K562 (cell line): ENCODE measurements around the gene TENM4. TPM values are rescaled to one million over a fixed set of nuclear protein-coding genes. Genes with fewer than 3 reads are reported as not detected.

Experiments
- ATAC-seq: fragments of 200-7000 bp; cut with Tn5 transposase; 3 replicates; pipeline ENCODE4 v1.9.1; 2020; ENCODE audit warnings: moderate library complexity
- BruUV-seq: library from RNA; stranded (reverse); fragments of 400-500 nt; replicated peaks from 2 replicates; lab custom pipeline; 2021; lab: Mats Ljungman, UMichigan
- CTCF ChIA-PET: fragments of 300-600 bp; formaldehyde crosslinking; extraction: SDS; loops from one replicate; lab custom pipeline; 2021; ENCODE audit warnings: low intra/inter-chr PET ratio; lab: Yijun Ruan, JAX
- POLR2A ChIA-PET: fragments of 300-600, 350-650 bp; sonication (Branson Sonifier 250); formaldehyde crosslinking; extraction: SDS; loops from one replicate; lab custom pipeline; 2021; ENCODE audit warnings: antibody characterized with exemption, inconsistent platforms; lab: Yijun Ruan, JAX
- DNase-seq, 4 experiments: peaks; one replicate each; pipeline versions ENCODE4 v3.0.0 to v3.0.0-alpha.2; 2011 to 2018; ENCODE audit warnings: low spot score in 3 of 4, mixed read lengths in 3 of 4; ENCODE audit errors: extremely low read depth in 1 of 4
- FAIRE-seq: peaks from 2 replicates; lab custom pipeline; 2011; peaks lifted over from hg19 to GRCh38; lab: Jason Lieb, UNC
- H2AFZ ChIP-seq: 2 replicates; pipeline ENCODE4 v1.6.0; 2011; ENCODE audit warnings: low read depth, low read length, control low read depth, inconsistent platforms
- H3K27ac ChIP-seq: fragments of 200-600 bp; 3 replicates; pipeline ENCODE4 v1.8.0; 2011; ENCODE audit warnings: low read depth, mild to moderate bottlenecking, control low read depth, inconsistent platforms, low read length, moderate library complexity, mixed read lengths; ENCODE audit errors: extremely low read depth
- H3K27me3 ChIP-seq, 2 experiments: fragments of 300-600 bp in 1 of 2; 2 replicates in 1 of 2; 3 replicates in 1 of 2; pipeline versions ENCODE4 v1.6.0 to v1.8.0; 2011; ENCODE audit warnings: inconsistent platforms in 2 of 2, low read length in 2 of 2, mild to moderate bottlenecking in 1 of 2, mixed read lengths in 1 of 2, moderate library complexity in 1 of 2; ENCODE audit not compliant: control insufficient read depth in 2 of 2, insufficient read depth in 2 of 2
- H3K36me3 ChIP-seq: fragments of 300-600 bp; 3 replicates; pipeline ENCODE4 v1.8.0; 2011; ENCODE audit warnings: mild to moderate bottlenecking, low read length, inconsistent platforms; ENCODE audit not compliant: control insufficient read depth, insufficient read depth
- H3K4me1 ChIP-seq, 2 experiments: fragments of 200-600 bp in 1 of 2; replicated peaks in 1 of 2; 2 replicates in 1 of 2; 3 replicates in 1 of 2; pipeline versions ENCODE4 v1.5.1 to v1.8.0; 2011; ENCODE audit warnings: inconsistent platforms in 2 of 2, low read length in 2 of 2, mild to moderate bottlenecking in 1 of 2, mixed read lengths in 1 of 2, moderate library complexity in 1 of 2; ENCODE audit not compliant: control insufficient read depth in 2 of 2, insufficient read depth in 2 of 2
- H3K4me2 ChIP-seq: 2 replicates; pipeline ENCODE4 v1.6.1; 2011; ENCODE audit warnings: low read length, control low read depth, inconsistent platforms, mixed read lengths; ENCODE audit not compliant: insufficient read depth
- H3K4me3 ChIP-seq: fragments of 200-600 bp; sonication (generic), shearing (Covaris generic); 2 replicates; pipeline ENCODE4 v1.5.1; 2016; ENCODE audit warnings: control low read depth, inconsistent platforms
- H3K79me2 ChIP-seq: fragments of 200-600 bp; 3 replicates; pipeline ENCODE4 v1.8.0; 2011; ENCODE audit warnings: low read length, inconsistent platforms; ENCODE audit not compliant: control insufficient read depth, insufficient read depth
- H3K9ac ChIP-seq, 2 experiments: 2 replicates each; pipeline versions ENCODE4 v1.6.0 to v1.6.1; 2011; ENCODE audit warnings: low read depth in 2 of 2, low read length in 2 of 2, control low read depth in 1 of 2, inconsistent platforms in 1 of 2, mild to moderate bottlenecking in 1 of 2, mixed read lengths in 1 of 2; ENCODE audit not compliant: insufficient read depth in 1 of 2
- H3K9me1 ChIP-seq: one replicate; pipeline ENCODE4 v1.6.0; 2011; ENCODE audit warnings: inconsistent platforms, mild to moderate bottlenecking, low read length, moderate library complexity; ENCODE audit not compliant: control insufficient read depth, insufficient read depth
- H3K9me3 ChIP-seq: replicated peaks from 2 replicates; pipeline ENCODE4 v1.5.1; 2011; ENCODE audit warnings: low read depth, low read length, inconsistent platforms; ENCODE audit not compliant: control insufficient read depth, insufficient read depth
- H4K20me1 ChIP-seq: replicated peaks from 2 replicates; pipeline ENCODE4 v1.6.1; 2011; ENCODE audit warnings: low read length, inconsistent platforms, mixed read lengths; ENCODE audit not compliant: control insufficient read depth, insufficient read depth
- CSDE1 ChIP-seq, 2 experiments: fragments of 450-650 bp; IDR thresholded peaks; 2 replicates each; pipeline ENCODE4 v1.6.1; 2016; ENCODE audit warnings: mild to moderate bottlenecking in 1 of 2
- FOXO4 ChIP-seq: fragments of 450-650 bp; formaldehyde crosslinking; IDR thresholded peaks from 2 replicates; pipeline ENCODE4 v1.4.0; 2020; ENCODE audit warnings: mild to moderate bottlenecking, moderate library complexity
- GABPB1 ChIP-seq: sonication (generic); formaldehyde crosslinking; IDR thresholded peaks from 2 replicates; pipeline ENCODE4 v1.8.0; 2022; ENCODE audit warnings: mild to moderate bottlenecking, missing genetic modification reagents
- RAD51 ChIP-seq: fragments of 450-650 bp; IDR thresholded peaks from 2 replicates; pipeline ENCODE4 v1.7.1; 2016; ENCODE audit warnings: low read depth, mild to moderate bottlenecking, borderline replicate concordance
- ZC3H11A ChIP-seq: IDR thresholded peaks from 2 replicates; pipeline ENCODE4 v1.6.1; 2012; ENCODE audit warnings: low read depth, low read length, improper control_type of control experiment
- ZNF217 ChIP-seq: sonication (generic); formaldehyde crosslinking; IDR thresholded peaks from 2 replicates; pipeline ENCODE4 v1.8.0; 2022; ENCODE audit warnings: mild to moderate bottlenecking, missing genetic modification reagents
- ZNF561 ChIP-seq: fragments of 450-650 bp; formaldehyde crosslinking; conservative IDR thresholded peaks from 2 replicates; pipeline ENCODE4 v1.4.0; 2020; ENCODE audit warnings: mild to moderate bottlenecking, moderate library complexity
- ZNF696 ChIP-seq: fragments of 250-450 bp; sonication (Bioruptor Pico); conservative IDR thresholded peaks from 2 replicates; pipeline ENCODE4 v1.4.0; 2020; ENCODE audit warnings: mild to moderate bottlenecking, moderate library complexity
- WGBS: fragments of 100-300 bp; shearing (Covaris generic); methylation state at CpG from one replicate; pipeline ENCODE4 v1.1.6; 2016; ENCODE audit warnings: low coverage, mixed read lengths; ENCODE audit not compliant: insufficient coverage; ENCODE audit errors: missing lambda C conversion rate; 5-methylcytosine and 5-hydroxymethylcytosine counted together
- in situ Hi-C: fragments of 300-500 bp; cut with MboI; formaldehyde crosslinking; loops from 4 replicates; pipeline ENCODE4 v1.15.0; 2018; ENCODE audit warnings: inconsistent platforms, mixed read lengths
- intact Hi-C: fragments of 100-400 bp; cut with micrococcal nuclease; formaldehyde crosslinking; loops from 2 replicates; pipeline ENCODE4 v1.14.2; 2022
- polyA plus RNA-seq, 8 experiments: library from polyadenylated mRNA; depleted of rRNA in 4 of 8; stranded (reverse) in 5 of 8; unstranded in 3 of 8; fragments of >200 nt; fragmentation: Nextera tagmentation in 2 of 8; fragmentation: Illumina TruSeq in 1 of 8; extraction: Ambion mirVana in 2 of 8; extraction: Trizol in 1 of 8; gene quantifications; 2 replicates each; pipeline versions ENCODE4 v1.2.1 to v1.2.3, GENCODE V29; 2011 to 2014; ENCODE audit warnings: inconsistent platforms in 1 of 8, missing spikeins in 1 of 8
- total RNA-seq, 7 experiments: library from RNA; depleted of rRNA in 6 of 7; stranded (reverse); fragments of >200 nt in 6 of 7; fragmentation: Illumina TruSeq in 2 of 7; extraction: Trizol in 2 of 7; gene quantifications; 2 replicates each; pipeline versions ENCODE4 v1.2.1 to v1.2.3, GENCODE V29; 2011 to 2021; ENCODE audit warnings: low replicate concordance in 1 of 7
- TF ChIP-seq, protein P1 (sequence below): sonication (generic); formaldehyde crosslinking; IDR thresholded peaks from 2 replicates; pipeline ENCODE4 v1.8.1; 2023; ENCODE audit warnings: mild to moderate bottlenecking, missing genetic modification reagents
- TF ChIP-seq, protein P2 (sequence below): fragments of 200-800 bp; sonication (Bioruptor generic); IDR thresholded peaks from 2 replicates; pipeline ENCODE4 v1.6.1; 2016; ENCODE audit warnings: missing genetic modification characterization, missing compliant biosample characterization

TENM4 gene
- total and polyA plus RNA-seq, 9 of the 15 experiments (the other 6 are each of a cell fraction or from before 2014, with no cell fraction given): 0.16 TPM; not detected in 8

GRCh38 chr11:79329561-79329960 is 111.3 kb downstream of the TENM4 start:
- BruUV-seq: no TSS peak
- no peaks in the 10 kb centered on the region for H3K36me3 ChIP-seq
- no peaks in the 10 kb centered on the region for H3K9me1 ChIP-seq
- H3K4me1 ChIP-seq: no peaks in the 10 kb centered on the region
- no peak overlapping the region for H3K27ac ChIP-seq
- 0% methylated on average over 6 of the region's 6 CpGs for WGBS
- POLR2A ChIA-PET: no interaction called here
- FAIRE-seq (no peak), DNase-seq (no peak), ATAC-seq (no peak)
- no peaks in the 10 kb centered on the region for H3K27me3 ChIP-seq
- H3K4me2 ChIP-seq: no peak overlapping the region
- H2AFZ ChIP-seq: no peak overlapping the region
- intact Hi-C loops: no loop called here
- TF ChIP-seq ZNF696 (CRISPR knock-in tag) (no peak), ZC3H11A (no peak), ZNF561 (no peak), CSDE1 (IDR thresholded peaks at IDR 0.05) (no peak), GABPB1 (no peak), ZNF217 (no peak), FOXO4 (CRISPR knock-in tag) (no peak), RAD51 (no peak)
- TF ChIP-seq, protein P1, sequence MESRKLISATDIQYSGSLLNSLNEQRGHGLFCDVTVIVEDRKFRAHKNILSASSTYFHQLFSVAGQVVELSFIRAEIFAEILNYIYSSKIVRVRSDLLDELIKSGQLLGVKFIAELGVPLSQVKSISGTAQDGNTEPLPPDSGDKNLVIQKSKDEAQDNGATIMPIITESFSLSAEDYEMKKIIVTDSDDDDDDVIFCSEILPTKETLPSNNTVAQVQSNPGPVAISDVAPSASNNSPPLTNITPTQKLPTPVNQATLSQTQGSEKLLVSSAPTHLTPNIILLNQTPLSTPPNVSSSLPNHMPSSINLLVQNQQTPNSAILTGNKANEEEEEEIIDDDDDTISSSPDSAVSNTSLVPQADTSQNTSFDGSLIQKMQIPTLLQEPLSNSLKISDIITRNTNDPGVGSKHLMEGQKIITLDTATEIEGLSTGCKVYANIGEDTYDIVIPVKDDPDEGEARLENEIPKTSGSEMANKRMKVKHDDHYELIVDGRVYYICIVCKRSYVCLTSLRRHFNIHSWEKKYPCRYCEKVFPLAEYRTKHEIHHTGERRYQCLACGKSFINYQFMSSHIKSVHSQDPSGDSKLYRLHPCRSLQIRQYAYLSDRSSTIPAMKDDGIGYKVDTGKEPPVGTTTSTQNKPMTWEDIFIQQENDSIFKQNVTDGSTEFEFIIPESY (CRISPR knock-in tag): no peak
- TF ChIP-seq, protein P2, sequence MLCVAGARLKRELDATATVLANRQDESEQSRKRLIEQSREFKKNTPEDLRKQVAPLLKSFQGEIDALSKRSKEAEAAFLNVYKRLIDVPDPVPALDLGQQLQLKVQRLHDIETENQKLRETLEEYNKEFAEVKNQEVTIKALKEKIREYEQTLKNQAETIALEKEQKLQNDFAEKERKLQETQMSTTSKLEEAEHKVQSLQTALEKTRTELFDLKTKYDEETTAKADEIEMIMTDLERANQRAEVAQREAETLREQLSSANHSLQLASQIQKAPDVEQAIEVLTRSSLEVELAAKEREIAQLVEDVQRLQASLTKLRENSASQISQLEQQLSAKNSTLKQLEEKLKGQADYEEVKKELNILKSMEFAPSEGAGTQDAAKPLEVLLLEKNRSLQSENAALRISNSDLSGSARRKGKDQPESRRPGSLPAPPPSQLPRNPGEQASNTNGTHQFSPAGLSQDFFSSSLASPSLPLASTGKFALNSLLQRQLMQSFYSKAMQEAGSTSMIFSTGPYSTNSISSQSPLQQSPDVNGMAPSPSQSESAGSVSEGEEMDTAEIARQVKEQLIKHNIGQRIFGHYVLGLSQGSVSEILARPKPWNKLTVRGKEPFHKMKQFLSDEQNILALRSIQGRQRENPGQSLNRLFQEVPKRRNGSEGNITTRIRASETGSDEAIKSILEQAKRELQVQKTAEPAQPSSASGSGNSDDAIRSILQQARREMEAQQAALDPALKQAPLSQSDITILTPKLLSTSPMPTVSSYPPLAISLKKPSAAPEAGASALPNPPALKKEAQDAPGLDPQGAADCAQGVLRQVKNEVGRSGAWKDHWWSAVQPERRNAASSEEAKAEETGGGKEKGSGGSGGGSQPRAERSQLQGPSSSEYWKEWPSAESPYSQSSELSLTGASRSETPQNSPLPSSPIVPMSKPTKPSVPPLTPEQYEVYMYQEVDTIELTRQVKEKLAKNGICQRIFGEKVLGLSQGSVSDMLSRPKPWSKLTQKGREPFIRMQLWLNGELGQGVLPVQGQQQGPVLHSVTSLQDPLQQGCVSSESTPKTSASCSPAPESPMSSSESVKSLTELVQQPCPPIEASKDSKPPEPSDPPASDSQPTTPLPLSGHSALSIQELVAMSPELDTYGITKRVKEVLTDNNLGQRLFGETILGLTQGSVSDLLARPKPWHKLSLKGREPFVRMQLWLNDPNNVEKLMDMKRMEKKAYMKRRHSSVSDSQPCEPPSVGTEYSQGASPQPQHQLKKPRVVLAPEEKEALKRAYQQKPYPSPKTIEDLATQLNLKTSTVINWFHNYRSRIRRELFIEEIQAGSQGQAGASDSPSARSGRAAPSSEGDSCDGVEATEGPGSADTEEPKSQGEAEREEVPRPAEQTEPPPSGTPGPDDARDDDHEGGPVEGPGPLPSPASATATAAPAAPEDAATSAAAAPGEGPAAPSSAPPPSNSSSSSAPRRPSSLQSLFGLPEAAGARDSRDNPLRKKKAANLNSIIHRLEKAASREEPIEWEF: no peak
- TF ChIP-seq, all 486 proteins: peak for 0
- CTCF ChIA-PET: no interaction called here
- H3K9me3 ChIP-seq: no peaks in the 10 kb centered on the region
- H4K20me1 ChIP-seq: no peaks in the 10 kb centered on the region
- H3K79me2 ChIP-seq: no peaks in the 10 kb centered on the region
- in situ Hi-C loops: no loop called here
- no peak overlapping the region for H3K9ac ChIP-seq
- H3K4me3 ChIP-seq: no peak overlapping the region
